ENCODE measurements around the gene ITGB5. TPM values are rescaled to one million over a fixed set of nuclear protein-coding genes. Genes with fewer than 3 reads are reported as not detected.
A peak's percentile ranks its signal among the peaks of the same experiment; 100 is the strongest.

Gene ITGB5
- total RNA-seq, 1 experiment from 2014 or later, result 77.8 TPM

- ChIA-PET POLR2A (interaction anchor here (1.0 kb wide), 1 partner anchor 65 kb away, joined by 3 read pairs; no protein-coding TSS in a partner anchor), RAD21 (ENCODE audit: low non-redundant PET in 1 of 2, low total read pairs in 2 of 2, uncharacterized antibody in 2 of 2, unreplicated experiment in 2 of 2) (no interaction called here), CTCF (interaction anchor here (0.6 to 1.1 kb wide), 2 partner anchors 15 to 26 kb away, joined by 3 to 4 read pairs; no protein-coding TSS in a partner anchor)
- H3K27me3 ChIP-seq (ENCODE audit: insufficient read depth, low read length), result no peaks in the 10 kb centered on the region
- H4K20me1 ChIP-seq (ENCODE audit: insufficient read depth), result no peaks in the 10 kb centered on the region
- no peaks in the 10 kb centered on the region; a peak in 1 of 4 replicates for H3K36me3 ChIP-seq (ENCODE audit: control insufficient read depth in 1 of 2, insufficient read depth in 2 of 2, low read length in 2 of 2)
- no peaks in the 10 kb centered on the region for H3K9me3 ChIP-seq (ENCODE audit: control insufficient read depth in 1 of 2, insufficient read depth in 1 of 2, low read depth in 1 of 2, low read length in 2 of 2)
- H2AFZ ChIP-seq (ENCODE audit: low read depth, low read length, poor library complexity, severe bottlenecking), result no peak overlapping the region
- H3K4me2 ChIP-seq (ENCODE audit: low read length), result peak overlapping the region; percentile 63
- ATAC-seq (peak; percentile 93), DNase-seq (ENCODE audit: low read depth, low spot score) (peak; percentile 82)
- intact Hi-C loops (cut with micrococcal nuclease), result loop anchor here (2.0 kb wide), 1 partner anchor 66 kb away; no protein-coding TSS in a partner anchor
- peak overlapping the region; percentile 54 for H3K27ac ChIP-seq (ENCODE audit: low read depth, low read length)
- H3K4me3 ChIP-seq (replicated peaks in 1 of 2; ENCODE audit: low read depth in 1 of 2, low read length in 2 of 2), result peak overlapping the region; percentile 9 to 12; a peak in 2 of 4 replicates
- peaks cover 22 to 45% of the 10 kb centered on the region in 2 experiments for H3K4me1 ChIP-seq (ENCODE audit: control insufficient read depth in 1 of 2, insufficient read depth in 2 of 2, low read length in 2 of 2)
- H3K9ac ChIP-seq (ENCODE audit: low read length), result peak overlapping the region; percentile 23
- BruUV-seq (replicated peaks), result no TSS peak
- H3K9me2 ChIP-seq (ENCODE audit: insufficient read depth), result no peaks in the 10 kb centered on the region
- H3K79me2 ChIP-seq (ENCODE audit: insufficient read depth, low read length), result no peaks in the 10 kb centered on the region
- TF ChIP-seq POLR2AphosphoS5 (IDR thresholded peaks at IDR 0.05; ENCODE audit: low read depth, low read length), result peak; percentile 52
- peak; percentile 82 for TF ChIP-seq MAX (IDR thresholded peaks at IDR 0.05)
- TF ChIP-seq ZFX (IDR thresholded peaks at IDR 0.05), result no peak
- TF ChIP-seq ZBTB33 (IDR thresholded peaks at IDR 0.05; ENCODE audit: extremely low read depth, insufficient replicate concordance, low read length), result no peak
- TF ChIP-seq CEBPB (IDR thresholded peaks at IDR 0.05; ENCODE audit: low read depth), result peak; percentile 60; the same call in 1 of the 2 replicates
- no peak for TF ChIP-seq POLR2A (IDR thresholded peaks at IDR 0.05; ENCODE audit: borderline replicate concordance, extremely low read depth, insufficient read depth, insufficient read length)
- peak; percentile 96 for TF ChIP-seq JUND (IDR thresholded peaks at IDR 0.05)
- TF ChIP-seq EZH2 (IDR thresholded peaks at IDR 0.05), result no peak
- TF ChIP-seq YY1 (IDR thresholded peaks at IDR 0.05; ENCODE audit: extremely low read depth, insufficient replicate concordance, low read depth, low read length), result no peak
- peak; percentile 15 for TF ChIP-seq TCF7L2 (IDR thresholded peaks at IDR 0.05; ENCODE audit: borderline replicate concordance, extremely low read depth, insufficient read depth, insufficient read length)
- TF ChIP-seq ATF3 (IDR thresholded peaks at IDR 0.05), result no peak
- TF ChIP-seq SP1 (IDR thresholded peaks at IDR 0.05; ENCODE audit: low read depth), result peak; percentile 90
- peak; percentile 23; the same call in 1 of the 2 replicates for TF ChIP-seq RAD21 (IDR thresholded peaks at IDR 0.05; ENCODE audit: low read depth)
- TF ChIP-seq SRF (IDR thresholded peaks at IDR 0.05; ENCODE audit: low read depth), result peak; percentile 28; the same call in 1 of the 2 replicates
- TF ChIP-seq REST (IDR thresholded peaks at IDR 0.05; ENCODE audit: low read depth), result no peak
- TF ChIP-seq EZH2phosphoT487 (IDR thresholded peaks at IDR 0.05; ENCODE audit: borderline replicate concordance), result no peak
- no peak for TF ChIP-seq ZNF274 (IDR thresholded peaks at IDR 0.05; ENCODE audit: low read depth, low read length)
Observed at GRCh38 chr3:124812291-124813265, 74.6 kb downstream of the ITGB5 start.
